Measurements from ENCODE around the gene DES. TPM values are rescaled to one million over a fixed set of nuclear protein-coding genes. Genes with fewer than 3 reads are reported as not detected.

Gene DES
- total and polyA plus RNA-seq, 2 of the 13 experiments (the other 11 are each of a cell fraction or from before 2014, with no cell fraction given), result not detected

- TF ChIP-seq TFAP4 (IDR thresholded peaks at IDR 0.05; ENCODE audit: borderline replicate concordance, low read depth), result no peak
- no peak for TF ChIP-seq TCF7 (IDR thresholded peaks at IDR 0.05; ENCODE audit: low read depth)
- TF ChIP-seq MATR3 (CRISPR knock-in tag; IDR thresholded peaks at IDR 0.05), result no peak
- no peak for TF ChIP-seq KLF11 (CRISPR knock-in tag; IDR thresholded peaks at IDR 0.05)
- TF ChIP-seq TBP (CRISPR knock-in tag; IDR thresholded peaks at IDR 0.05), result no peak
Observed at GRCh38 chr2:219429958-219430606, 11.9 kb downstream of the DES start (continued).

GRCh38 chr2:219430633-219431615 is 12.7 kb downstream of the DES start:
- Histone ChIP-seq H3K4me3 (replicated peaks in 1 of 3; ENCODE audit: insufficient read depth in 1 of 3, low read depth in 2 of 3, low read length in 3 of 3) (no peak overlapping the region), H3K4me2 (ENCODE audit: low read depth, low read length) (no peak overlapping the region), H3K79me2 (ENCODE audit: insufficient read depth, low read length) (no peaks in the 10 kb centered on the region), H3K36me3 (replicated peaks in 1 of 2; ENCODE audit: control insufficient read depth in 1 of 2, insufficient read depth in 2 of 2, low read length in 2 of 2) (no peaks in the 10 kb centered on the region), H4K20me1 (ENCODE audit: insufficient read depth, low read length) (no peaks in the 10 kb centered on the region; the same call in 1 of the 2 replicates), H3K4me1 (ENCODE audit: insufficient read depth, low read length) (no peaks in the 10 kb centered on the region), H3K27me3 (ENCODE audit: control insufficient read depth in 1 of 2, insufficient read depth in 2 of 2, low read length in 2 of 2) (peaks cover 16 to 62% of the 10 kb centered on the region in 2 experiments), H3K9ac (ENCODE audit: insufficient read depth, low read depth, low read length) (no peak overlapping the region), H3K9me3 (ENCODE audit: low read length) (no peaks in the 10 kb centered on the region), H2AFZ (ENCODE audit: low read length) (no peak overlapping the region), H3K27ac (ENCODE audit: extremely low read length, insufficient read depth, low read length) (no peak overlapping the region)
- ATAC-seq, result peak; percentile 91
- WGBS (ENCODE audit: low lambda C conversion rate), result 22% methylated on average over 9 of the region's 9 CpGs
- BruUV-seq (replicated peaks), result no TSS peak
- in situ Hi-C loops (cut with HindIII; ENCODE audit: extremely low pct_ligation_motif_present, low pct_unique_long_range_greater_than_20kb) (no loop called here), intact Hi-C loops (cut with micrococcal nuclease; ENCODE audit: unreplicated experiment) (loop anchor here (1.0 to 2.0 kb wide), 2 partner anchors 28 to 99 kb away; no protein-coding TSS in a partner anchor)
- CTCF ChIA-PET (ENCODE audit: low intra/inter-chr PET ratio, low total read pairs), result interaction anchor here (1.6 kb wide), 1 partner anchor 99 kb away, joined by 11 read pairs; no protein-coding TSS in a partner anchor
- FAIRE-seq, result no peak
- POLR2A ChIA-PET, result no interaction called here
- DNase-seq (ENCODE audit: low spot score), result peak; percentile 21
- TF ChIP-seq HIC2 (CRISPR knock-in tag; IDR thresholded peaks at IDR 0.05; ENCODE audit: low read depth), result peak; percentile 28; the same call in 1 of the 2 replicates
- TF ChIP-seq ZNF687 (CRISPR knock-in tag; IDR thresholded peaks at IDR 0.05), result peak; percentile 17; the same call in 1 of the 2 replicates
- TF ChIP-seq CTCF (CRISPR knock-in tag; IDR thresholded peaks at IDR 0.05), result peak; percentile 77
- peak; percentile 64 for TF ChIP-seq RAD21 (CRISPR knock-in tag; IDR thresholded peaks at IDR 0.05)

All from HepG2 (cell line).